A549 (cell line): ENCODE data around the gene CACUL1. TPM values are rescaled to one million over a fixed set of nuclear protein-coding genes. Genes with fewer than 3 reads are reported as not detected.

Source experiments
- ATAC-seq, 2 experiments: fragments of 200-7000 bp in 1 of 2; fragments of >200 bp in 1 of 2; cut with Nextera tagmentation in 1 of 2; cut with Tn5 transposase in 1 of 2; 3 replicates each; pipeline versions ENCODE4 v1.8.0 to v1.9.1; 2018 to 2020; ENCODE audit warnings: mild to moderate bottlenecking in 1 of 2, moderate library complexity in 1 of 2
- CTCF ChIA-PET: fragments of 300-600 bp; sonication (Branson Sonifier 250); formaldehyde crosslinking; extraction: SDS; loops from one replicate; lab custom pipeline; 2021; ENCODE audit warnings: antibody characterized with exemption, inconsistent platforms; lab: Yijun Ruan, JAX
- POLR2A ChIA-PET: fragments of 350-600 bp; formaldehyde crosslinking; extraction: SDS; loops from one replicate; lab custom pipeline; 2021; ENCODE audit warnings: antibody characterized with exemption, inconsistent platforms; lab: Yijun Ruan, JAX
- DNase-seq, 2 experiments: peaks; one replicate each; pipeline versions ENCODE4 v3.0.0 to v3.0.0-alpha.2; 2011 to 2016; ENCODE audit warnings: low read depth in 1 of 2, low spot score in 1 of 2
- FAIRE-seq: peaks from 2 replicates; lab custom pipeline; 2011; peaks lifted over from hg19 to GRCh38; lab: Jason Lieb, UNC
- H3K27ac ChIP-seq, 2 experiments: fragments of >200 bp; sonication (Bioruptor Twin); formaldehyde crosslinking; 3 replicates each; pipeline ENCODE4 v1.5.1; 2016 to 2017
- H3K4me1 ChIP-seq: fragments of >200 bp; sonication (Bioruptor Twin); formaldehyde crosslinking; 3 replicates; pipeline ENCODE4 v1.6.1; 2016
- H3K4me2 ChIP-seq: fragments of >200 bp; sonication (Bioruptor Twin); formaldehyde crosslinking; 3 replicates; pipeline ENCODE4 v1.6.1; 2016
- H3K4me3 ChIP-seq: fragments of >200 bp; sonication (Bioruptor Twin); formaldehyde crosslinking; 3 replicates; pipeline ENCODE4 v1.5.1; 2016
- H3K9me3 ChIP-seq: fragments of >200 bp; sonication (Bioruptor Twin); formaldehyde crosslinking; 3 replicates; pipeline ENCODE4 v1.6.1; 2016
- CBX8 ChIP-seq: fragments of 200-600 bp; sonication (generic); IDR thresholded peaks from 2 replicates; pipeline ENCODE4 v1.6.1; 2016
- CEBPB ChIP-seq, 2 experiments: fragments of >200 bp in 1 of 2; sonication (Bioruptor Twin) in 1 of 2; formaldehyde crosslinking in 1 of 2; IDR thresholded peaks; 2 replicates each; pipeline ENCODE4 v1.6.1; 2012 to 2016
- CHD4 ChIP-seq: fragments of 200-600 bp; sonication (generic); IDR thresholded peaks from 2 replicates; pipeline ENCODE4 v1.6.1; 2016; ENCODE audit warnings: antibody characterized with exemption, mild to moderate bottlenecking, borderline replicate concordance
- EHF ChIP-seq: fragments of 250-450 bp; sonication (Bioruptor Pico); IDR thresholded peaks from 2 replicates; pipeline ENCODE4 v1.5.0; 2020; ENCODE audit warnings: mild to moderate bottlenecking
- HOXA7 ChIP-seq: fragments of 250-450 bp; sonication (Bioruptor Pico); IDR thresholded peaks from 2 replicates; pipeline ENCODE4 v1.5.0; 2020; ENCODE audit warnings: mild to moderate bottlenecking, moderate library complexity
- MAFK ChIP-seq: fragments of 450-650 bp; IDR thresholded peaks from 2 replicates; pipeline ENCODE4 v1.6.1; 2014; ENCODE audit not compliant: partially characterized antibody
- MYC ChIP-seq: IDR thresholded peaks from 2 replicates; pipeline ENCODE4 v1.6.1; 2012; ENCODE audit warnings: mild to moderate bottlenecking, inconsistent platforms, low read length, improper control_type of control experiment, borderline replicate concordance
- NPAS2 ChIP-seq: fragments of 250-450 bp; sonication (Bioruptor Pico); IDR thresholded peaks from 2 replicates; pipeline ENCODE4 v1.8.0; 2022; ENCODE audit warnings: mild to moderate bottlenecking, moderate library complexity, borderline replicate concordance
- SREBF2 ChIP-seq: fragments of 450-650 bp; IDR thresholded peaks from 2 replicates; pipeline ENCODE4 v1.6.1; 2014; ENCODE audit warnings: mild to moderate bottlenecking, moderate library complexity
- TFCP2L1 ChIP-seq: fragments of 250-450 bp; sonication (Bioruptor Pico); IDR thresholded peaks from 2 replicates; pipeline ENCODE4 v1.5.0; 2021; ENCODE audit warnings: mild to moderate bottlenecking
- TP53 ChIP-seq: fragments of 250-450 bp; sonication (Bioruptor Pico); IDR thresholded peaks from 2 replicates; pipeline ENCODE4 v1.5.0; 2021; ENCODE audit warnings: mild to moderate bottlenecking, moderate library complexity
- ZC3H11A ChIP-seq: fragments of 450-650 bp; IDR thresholded peaks from 2 replicates; pipeline ENCODE4 v1.6.1; 2014; ENCODE audit warnings: antibody characterized with exemption, mild to moderate bottlenecking
- WGBS: methylation state at CpG from one replicate; pipeline ENCODE4 v1.1.6; 2017; ENCODE audit errors: missing lambda C conversion rate; 5-methylcytosine and 5-hydroxymethylcytosine counted together
- polyA plus RNA-seq, 4 experiments: library from polyadenylated mRNA; depleted of rRNA in 3 of 4; stranded (reverse); fragments of >200 nt; fragmentation: RNase III in 1 of 4; extraction: RNeasy Plus Mini Kit Qiagen cat#74134 plus additional on column Dnase treatment in 1 of 4; gene quantifications; 2 replicates in 3 of 4; 3 replicates in 1 of 4; pipeline ENCODE4 v1.2.3, GENCODE V29; 2011 to 2017
- TF ChIP-seq, protein P1 (sequence below): fragments of 450-650 bp; IDR thresholded peaks from 2 replicates; pipeline ENCODE4 v1.6.1; 2014; ENCODE audit warnings: antibody characterized with exemption
- TF ChIP-seq, protein P2 (sequence below): fragments of 250-450 bp; sonication (Bioruptor Pico); IDR thresholded peaks from 2 replicates; pipeline ENCODE4 v1.5.0; 2021; ENCODE audit warnings: mild to moderate bottlenecking, moderate library complexity, borderline replicate concordance
- TF ChIP-seq, protein P3 (sequence below): fragments of >200 bp; sonication (Bioruptor Twin); formaldehyde crosslinking; IDR thresholded peaks from 3 replicates; pipeline ENCODE4 v1.5.1; 2016
- TF ChIP-seq, protein P4 (sequence below): IDR thresholded peaks from 2 replicates; pipeline ENCODE4 v1.6.1; 2012; ENCODE audit warnings: low read depth, borderline replicate concordance
- TF ChIP-seq, protein P5 (sequence below): fragments of 200-600 bp; sonication (generic); IDR thresholded peaks from 2 replicates; pipeline ENCODE4 v1.6.1; 2016; ENCODE audit warnings: antibody characterized with exemption, mild to moderate bottlenecking, moderate library complexity

The CACUL1 gene
- polyA plus RNA-seq, 2 of the 4 experiments (the other 2 are of a cell fraction), result 8.7 to 15.6 TPM

DNA sequence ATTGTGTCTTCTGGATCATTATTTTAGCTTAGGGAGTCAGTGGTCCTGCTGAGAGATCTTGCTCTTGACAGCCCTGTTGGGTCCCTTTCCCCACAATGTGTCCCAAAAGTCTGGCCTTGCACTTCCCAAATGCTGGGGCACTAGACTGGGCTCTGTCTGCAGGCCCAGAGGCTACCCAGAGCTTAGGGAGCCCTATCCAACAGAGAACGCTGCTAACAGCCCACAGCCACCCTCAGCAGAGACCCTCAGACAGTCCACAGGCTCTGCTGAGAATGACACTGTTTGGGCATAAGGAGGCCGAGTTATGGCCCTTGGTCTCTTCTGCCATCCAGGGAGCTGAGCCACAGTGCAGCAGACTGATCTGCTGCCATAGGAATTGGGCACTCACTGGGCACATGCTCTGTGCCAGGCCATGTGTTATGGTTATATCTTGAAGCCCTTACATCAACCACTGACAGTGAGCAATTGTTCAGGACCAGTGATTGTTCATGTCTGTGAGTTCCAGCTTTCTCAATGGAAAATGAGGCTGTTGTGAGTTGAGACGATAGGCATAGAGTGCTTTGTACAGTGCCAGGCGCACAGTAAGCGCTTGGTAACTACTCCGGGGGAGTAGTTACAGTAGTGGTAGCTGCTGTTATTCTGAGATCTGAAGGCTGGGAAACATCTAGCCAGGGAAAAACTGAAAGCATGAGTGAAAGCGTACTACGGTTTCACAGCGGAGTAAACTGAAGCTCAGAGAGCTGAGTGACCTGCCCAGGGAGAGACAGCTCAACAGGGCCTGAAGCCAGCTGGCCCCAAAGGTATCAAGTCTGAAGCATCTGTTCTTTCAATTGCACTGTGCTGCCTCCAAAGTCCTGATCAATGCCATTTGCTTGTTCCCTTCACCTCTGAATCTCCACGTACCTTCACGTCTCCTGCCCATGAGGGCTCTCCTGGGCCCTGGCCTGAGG lies 81.7 kb downstream of the CACUL1 start:
- FAIRE-seq (no peak), DNase-seq (no peak), ATAC-seq (no peak)
- H3K4me1 ChIP-seq, result no peaks in the 10 kb centered on the region
- no peak for TF ChIP-seq TP53 (CRISPR knock-in tag)
- TF ChIP-seq, protein P1, sequence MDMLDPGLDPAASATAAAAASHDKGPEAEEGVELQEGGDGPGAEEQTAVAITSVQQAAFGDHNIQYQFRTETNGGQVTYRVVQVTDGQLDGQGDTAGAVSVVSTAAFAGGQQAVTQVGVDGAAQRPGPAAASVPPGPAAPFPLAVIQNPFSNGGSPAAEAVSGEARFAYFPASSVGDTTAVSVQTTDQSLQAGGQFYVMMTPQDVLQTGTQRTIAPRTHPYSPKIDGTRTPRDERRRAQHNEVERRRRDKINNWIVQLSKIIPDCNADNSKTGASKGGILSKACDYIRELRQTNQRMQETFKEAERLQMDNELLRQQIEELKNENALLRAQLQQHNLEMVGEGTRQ, result no peak
- no peak for TF ChIP-seq TFCP2L1 (CRISPR knock-in tag)
- no peak for TF ChIP-seq SREBF2
- TF ChIP-seq HOXA7, result no peak
- TF ChIP-seq, protein P2, sequence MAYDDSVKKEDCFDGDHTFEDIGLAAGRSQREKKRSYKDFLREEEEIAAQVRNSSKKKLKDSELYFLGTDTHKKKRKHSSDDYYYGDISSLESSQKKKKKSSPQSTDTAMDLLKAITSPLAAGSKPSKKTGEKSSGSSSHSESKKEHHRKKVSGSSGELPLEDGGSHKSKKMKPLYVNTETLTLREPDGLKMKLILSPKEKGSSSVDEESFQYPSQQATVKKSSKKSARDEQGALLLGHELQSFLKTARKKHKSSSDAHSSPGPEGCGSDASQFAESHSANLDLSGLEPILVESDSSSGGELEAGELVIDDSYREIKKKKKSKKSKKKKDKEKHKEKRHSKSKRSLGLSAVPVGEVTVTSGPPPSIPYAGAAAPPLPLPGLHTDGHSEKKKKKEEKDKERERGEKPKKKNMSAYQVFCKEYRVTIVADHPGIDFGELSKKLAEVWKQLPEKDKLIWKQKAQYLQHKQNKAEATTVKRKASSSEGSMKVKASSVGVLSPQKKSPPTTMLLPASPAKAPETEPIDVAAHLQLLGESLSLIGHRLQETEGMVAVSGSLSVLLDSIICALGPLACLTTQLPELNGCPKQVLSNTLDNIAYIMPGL (CRISPR knock-in tag), result no peak
- TF ChIP-seq, protein P3, sequence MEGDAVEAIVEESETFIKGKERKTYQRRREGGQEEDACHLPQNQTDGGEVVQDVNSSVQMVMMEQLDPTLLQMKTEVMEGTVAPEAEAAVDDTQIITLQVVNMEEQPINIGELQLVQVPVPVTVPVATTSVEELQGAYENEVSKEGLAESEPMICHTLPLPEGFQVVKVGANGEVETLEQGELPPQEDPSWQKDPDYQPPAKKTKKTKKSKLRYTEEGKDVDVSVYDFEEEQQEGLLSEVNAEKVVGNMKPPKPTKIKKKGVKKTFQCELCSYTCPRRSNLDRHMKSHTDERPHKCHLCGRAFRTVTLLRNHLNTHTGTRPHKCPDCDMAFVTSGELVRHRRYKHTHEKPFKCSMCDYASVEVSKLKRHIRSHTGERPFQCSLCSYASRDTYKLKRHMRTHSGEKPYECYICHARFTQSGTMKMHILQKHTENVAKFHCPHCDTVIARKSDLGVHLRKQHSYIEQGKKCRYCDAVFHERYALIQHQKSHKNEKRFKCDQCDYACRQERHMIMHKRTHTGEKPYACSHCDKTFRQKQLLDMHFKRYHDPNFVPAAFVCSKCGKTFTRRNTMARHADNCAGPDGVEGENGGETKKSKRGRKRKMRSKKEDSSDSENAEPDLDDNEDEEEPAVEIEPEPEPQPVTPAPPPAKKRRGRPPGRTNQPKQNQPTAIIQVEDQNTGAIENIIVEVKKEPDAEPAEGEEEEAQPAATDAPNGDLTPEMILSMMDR, result no peak
- TF ChIP-seq NPAS2 (CRISPR knock-in tag), result no peak
- TF ChIP-seq ZC3H11A, result no peak
- no peak for TF ChIP-seq EHF
- no peak for TF ChIP-seq CEBPB (IDR thresholded peaks at IDR 0.05)
- no peak for TF ChIP-seq MYC
- TF ChIP-seq, protein P4, sequence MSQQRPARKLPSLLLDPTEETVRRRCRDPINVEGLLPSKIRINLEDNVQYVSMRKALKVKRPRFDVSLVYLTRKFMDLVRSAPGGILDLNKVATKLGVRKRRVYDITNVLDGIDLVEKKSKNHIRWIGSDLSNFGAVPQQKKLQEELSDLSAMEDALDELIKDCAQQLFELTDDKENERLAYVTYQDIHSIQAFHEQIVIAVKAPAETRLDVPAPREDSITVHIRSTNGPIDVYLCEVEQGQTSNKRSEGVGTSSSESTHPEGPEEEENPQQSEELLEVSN, result no peak
- TF ChIP-seq CBX8, result no peak
- no peak for TF ChIP-seq MAFK
- TF ChIP-seq, protein P5, sequence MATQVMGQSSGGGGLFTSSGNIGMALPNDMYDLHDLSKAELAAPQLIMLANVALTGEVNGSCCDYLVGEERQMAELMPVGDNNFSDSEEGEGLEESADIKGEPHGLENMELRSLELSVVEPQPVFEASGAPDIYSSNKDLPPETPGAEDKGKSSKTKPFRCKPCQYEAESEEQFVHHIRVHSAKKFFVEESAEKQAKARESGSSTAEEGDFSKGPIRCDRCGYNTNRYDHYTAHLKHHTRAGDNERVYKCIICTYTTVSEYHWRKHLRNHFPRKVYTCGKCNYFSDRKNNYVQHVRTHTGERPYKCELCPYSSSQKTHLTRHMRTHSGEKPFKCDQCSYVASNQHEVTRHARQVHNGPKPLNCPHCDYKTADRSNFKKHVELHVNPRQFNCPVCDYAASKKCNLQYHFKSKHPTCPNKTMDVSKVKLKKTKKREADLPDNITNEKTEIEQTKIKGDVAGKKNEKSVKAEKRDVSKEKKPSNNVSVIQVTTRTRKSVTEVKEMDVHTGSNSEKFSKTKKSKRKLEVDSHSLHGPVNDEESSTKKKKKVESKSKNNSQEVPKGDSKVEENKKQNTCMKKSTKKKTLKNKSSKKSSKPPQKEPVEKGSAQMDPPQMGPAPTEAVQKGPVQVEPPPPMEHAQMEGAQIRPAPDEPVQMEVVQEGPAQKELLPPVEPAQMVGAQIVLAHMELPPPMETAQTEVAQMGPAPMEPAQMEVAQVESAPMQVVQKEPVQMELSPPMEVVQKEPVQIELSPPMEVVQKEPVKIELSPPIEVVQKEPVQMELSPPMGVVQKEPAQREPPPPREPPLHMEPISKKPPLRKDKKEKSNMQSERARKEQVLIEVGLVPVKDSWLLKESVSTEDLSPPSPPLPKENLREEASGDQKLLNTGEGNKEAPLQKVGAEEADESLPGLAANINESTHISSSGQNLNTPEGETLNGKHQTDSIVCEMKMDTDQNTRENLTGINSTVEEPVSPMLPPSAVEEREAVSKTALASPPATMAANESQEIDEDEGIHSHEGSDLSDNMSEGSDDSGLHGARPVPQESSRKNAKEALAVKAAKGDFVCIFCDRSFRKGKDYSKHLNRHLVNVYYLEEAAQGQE, result no peak
- no peak for TF ChIP-seq CHD4
- H3K27ac ChIP-seq, result no peak overlapping the region
- H3K4me3 ChIP-seq, result no peak overlapping the region
- H3K9me3 ChIP-seq, result no peaks in the 10 kb centered on the region
- POLR2A ChIA-PET, result no interaction called here
- CTCF ChIA-PET, result interaction anchor here (0.6 to 2.9 kb wide), 5 partner anchors 9 to 1176 kb away, joined by 3 to 10 read pairs (median 4); no protein-coding TSS in a partner anchor
- no peak overlapping the region for H3K4me2 ChIP-seq
- WGBS, result 90% methylated on average over 10 of the region's 11 CpGs
